ENCODE results near the gene CLCA2. TPM values are rescaled to one million over a fixed set of nuclear protein-coding genes. Genes with fewer than 3 reads are reported as not detected.

CLCA2 gene
- total and polyA plus RNA-seq, 2 of the 8 experiments (the other 6 are each of a cell fraction or from before 2014, with no cell fraction given): not detected

- 83% methylated on average over 4 of the region's 4 CpGs; no CpG with 5 or more reads in 1 of the 2 experiments for WGBS, 2 experiments (ENCODE audit: extremely low coverage in 1 of 2, insufficient coverage in 1 of 2, insufficient read length in 1 of 2, insufficient replicate concordance in 2 of 2, low coverage in 1 of 2, low lambda C conversion rate in 2 of 2, missing lambda C conversion rate in 1 of 2)
- no peak overlapping the region for H3K18ac ChIP-seq (ENCODE audit: extremely low read depth, low read length)
- TF ChIP-seq POLR2A (IDR thresholded peaks at IDR 0.05; ENCODE audit: control extremely low read depth in 1 of 2, low read depth in 2 of 2, low read length in 2 of 2) (no peak), KDM5A (IDR thresholded peaks at IDR 0.05; ENCODE audit: low read length) (no peak), KDM4A (IDR thresholded peaks at IDR 0.05; ENCODE audit: low read depth, low read length, severe bottlenecking) (no peak)
Measured at GRCh38 chr1:86487811-86488141, 63.8 kb downstream of the CLCA2 start.

More at GRCh38 chr1:86487811-86488141, 63.8 kb downstream of the CLCA2 start:
- Histone ChIP-seq H3K56ac (replicated peaks; ENCODE audit: insufficient read length, low read depth, low read length) (no peak overlapping the region), H2BK120ac (replicated peaks; ENCODE audit: low read depth, low read length) (no peak overlapping the region), H3K36me3 (ENCODE audit: control insufficient read depth in 2 of 4, insufficient read depth in 4 of 4, low read length in 3 of 4) (no peaks in the 10 kb centered on the region), H3K23me2 (ENCODE audit: low read depth, low read length) (no peaks in the 10 kb centered on the region; the same call in 1 of the 2 replicates), H3K4me3 (ENCODE audit: extremely low read depth in 1 of 4, insufficient read depth in 2 of 4, low read depth in 3 of 4, low read length in 4 of 4) (no peak overlapping the region), H3K79me2 (ENCODE audit: control insufficient read depth in 1 of 2, insufficient read depth in 2 of 2, low read length in 2 of 2) (no peaks in the 10 kb centered on the region), H2AK5ac (ENCODE audit: low read depth, low read length) (no peak overlapping the region), H3K27ac (ENCODE audit: low read depth, low read length) (no peak overlapping the region), H4K8ac (ENCODE audit: extremely low read depth, insufficient read depth, low read length) (no peak overlapping the region), H2BK15ac (ENCODE audit: low read length) (no peak overlapping the region), H2AFZ (ENCODE audit: low read length) (no peak overlapping the region), H3K9ac (replicated peaks in 1 of 4; ENCODE audit: extremely low read depth in 1 of 4, low read depth in 3 of 4, low read length in 3 of 4) (no peak overlapping the region), H3K4ac (replicated peaks; ENCODE audit: insufficient read length, low read depth, low read length) (no peak overlapping the region), H3K4me1 (replicated peaks in 1 of 4; ENCODE audit: control insufficient read depth in 3 of 4, insufficient read depth in 4 of 4, low read length in 3 of 4) (no peaks in the 10 kb centered on the region), H4K91ac (replicated peaks; ENCODE audit: insufficient read length, low read length) (no peak overlapping the region), H3K4me2 (ENCODE audit: insufficient read depth in 1 of 2, low read depth in 2 of 2, low read length in 2 of 2) (no peak overlapping the region), H2BK12ac (ENCODE audit: low read depth, low read length) (no peak overlapping the region), H3K9me3 (ENCODE audit: insufficient read depth in 2 of 2, low read depth in 1 of 2, low read length in 1 of 2) (no peaks in the 10 kb centered on the region), H4K20me1 (replicated peaks in 1 of 2; ENCODE audit: control insufficient read depth in 1 of 2, insufficient read depth in 2 of 2, low read length in 2 of 2) (no peaks in the 10 kb centered on the region), H3K14ac (ENCODE audit: insufficient read length) (no peak overlapping the region), H4K5ac (ENCODE audit: insufficient read length, low read depth, low read length) (no peak overlapping the region), H3K23ac (ENCODE audit: insufficient read length) (no peak overlapping the region), H2BK20ac (ENCODE audit: low read length) (no peak overlapping the region), H3K79me1 (ENCODE audit: low read depth, low read length) (no peaks in the 10 kb centered on the region), H3K27me3 (replicated peaks in 1 of 4; ENCODE audit: control insufficient read depth in 3 of 4, extremely low read depth in 1 of 4, insufficient read depth in 3 of 4, low read length in 3 of 4) (no peaks in the 10 kb centered on the region), H2BK5ac (ENCODE audit: low read depth, low read length) (no peak overlapping the region)
- DNase-seq (ENCODE audit: low read depth in 1 of 2, low spot score in 2 of 2) (no peak), FAIRE-seq (no peak)
- ChIA-PET CTCF (ENCODE audit: partially characterized antibody) (interaction anchor here (0.6 to 7.9 kb wide), 3 partner anchors 13 to 709 kb away, joined by 5 to 49 read pairs (median 23); no protein-coding TSS in a partner anchor), POLR2A (ENCODE audit: partially characterized antibody) (no interaction called here)

Data from H1 (cell line).